Measurements from ENCODE around the gene AFDN.

DNA sequence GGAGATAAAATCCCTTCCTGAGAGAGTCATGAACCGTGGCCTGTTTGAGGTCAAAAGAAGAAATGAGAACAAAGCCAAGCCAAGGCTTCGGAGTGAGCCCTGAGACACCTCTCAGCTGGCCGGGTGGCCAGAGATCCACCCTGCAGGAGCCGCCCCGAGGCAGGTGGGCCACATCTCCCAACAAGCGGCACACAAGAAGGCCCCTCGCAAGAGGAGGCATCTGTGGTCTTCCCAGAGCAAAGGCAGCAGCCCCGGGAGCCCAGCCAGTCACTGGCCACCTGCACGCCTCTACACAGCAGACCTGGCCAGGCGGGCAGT, 30.9 kb upstream of the AFDN start:
- TF ChIP-seq POLR2A (IDR thresholded peaks at IDR 0.05): no peak
- TF ChIP-seq CTCF (IDR thresholded peaks at IDR 0.05): no peak
- no peak for TF ChIP-seq POLR2AphosphoS5 (IDR thresholded peaks at IDR 0.05)
